PC-9 (cell line): ENCODE results near the gene SCRN2. TPM values are rescaled to one million over a fixed set of nuclear protein-coding genes. Genes with fewer than 3 reads are reported as not detected.

ENCODE experiments used
- BruUV-seq: library from RNA; stranded (reverse); fragments of 400-500 nt; replicated peaks from 2 replicates; lab custom pipeline; 2021; lab: Mats Ljungman, UMichigan
- CTCF ChIA-PET: fragments of 300-600 bp; sonication (Branson Sonifier 250); formaldehyde crosslinking; loops from one replicate; lab custom pipeline; 2022; ENCODE audit warnings: antibody characterized with exemption; lab: Charles Lee
- POLR2A ChIA-PET: fragments of 300-600 bp; sonication (Branson Sonifier 250); formaldehyde crosslinking; loops from one replicate; lab custom pipeline; 2022; ENCODE audit warnings: antibody characterized with exemption; ENCODE audit not compliant: unreplicated experiment; lab: Charles Lee
- DNase-seq, 2 experiments: peaks; one replicate each; pipeline versions ENCODE4 v3.0.0 to v3.0.0-alpha.2; 2015 to 2022; ENCODE audit warnings: mixed read lengths in 1 of 2
- H2AFZ ChIP-seq: fragments of 200-600 bp; sonication (generic); 2 replicates; pipeline ENCODE4 v1.8.1; 2017; ENCODE audit warnings: antibody characterized with exemption
- H3F3A ChIP-seq: fragments of 200-600 bp; sonication (generic); 2 replicates; pipeline ENCODE4 v1.8.1; 2017; ENCODE audit warnings: antibody characterized with exemption, mild to moderate bottlenecking, low read depth; ENCODE audit not compliant: insufficient read depth
- H3K27ac ChIP-seq: fragments of 200-600 bp; sonication (generic); 2 replicates; pipeline ENCODE4 v1.6.1; 2016; ENCODE audit warnings: mixed run types
- H3K27me3 ChIP-seq: fragments of 200-600 bp; sonication (generic); 2 replicates; pipeline ENCODE4 v1.6.1; 2016; ENCODE audit warnings: low read depth, mixed run types; ENCODE audit not compliant: insufficient read depth
- H3K36me3 ChIP-seq: fragments of 200-600 bp; sonication (generic); 2 replicates; pipeline ENCODE4 v1.6.1; 2016; ENCODE audit warnings: low read depth, mixed run types
- H3K4me1 ChIP-seq: fragments of 200-600 bp; sonication (generic); replicated peaks from 2 replicates; pipeline ENCODE4 v1.6.1; 2016; ENCODE audit warnings: mixed run types; ENCODE audit not compliant: insufficient read depth
- H3K4me2 ChIP-seq: fragments of 200-600 bp; sonication (generic); 2 replicates; pipeline ENCODE4 v1.6.1; 2017; ENCODE audit warnings: mixed run types
- H3K4me3 ChIP-seq: fragments of 200-600 bp; sonication (generic); 2 replicates; pipeline ENCODE4 v1.6.1; 2016; ENCODE audit warnings: mixed run types
- H3K79me2 ChIP-seq: fragments of 200-600 bp; sonication (generic); 2 replicates; pipeline ENCODE4 v1.6.1; 2017; ENCODE audit warnings: low read depth, mixed run types
- H3K9me2 ChIP-seq: fragments of 200-600 bp; sonication (generic); 2 replicates; pipeline ENCODE4 v1.8.1; 2017; ENCODE audit warnings: mild to moderate bottlenecking; ENCODE audit not compliant: insufficient read depth
- H3K9me3 ChIP-seq: fragments of 200-600 bp; sonication (generic); 2 replicates; pipeline ENCODE4 v1.8.1; 2016; ENCODE audit warnings: low read depth; ENCODE audit not compliant: insufficient read depth
- H4K20me1 ChIP-seq: fragments of 200-600 bp; sonication (generic); 2 replicates; pipeline ENCODE4 v1.8.1; 2017; ENCODE audit not compliant: insufficient read depth
- CTCF ChIP-seq: fragments of 200-600 bp; sonication (generic); conservative IDR thresholded peaks from 2 replicates; pipeline ENCODE4 v1.6.1; 2017; ENCODE audit warnings: mixed run types, antibody characterized with exemption, mild to moderate bottlenecking, moderate library complexity
- EZH2 ChIP-seq: fragments of 200-600 bp; sonication (generic); IDR thresholded peaks from 2 replicates; pipeline ENCODE4 v1.8.0; 2017; ENCODE audit warnings: antibody characterized with exemption, low read depth
- intact Hi-C: fragments of 100-400 bp; cut with micrococcal nuclease; formaldehyde crosslinking; loops from one replicate; pipeline ENCODE4 v1.10.0; 2022; ENCODE audit not compliant: unreplicated experiment
- total RNA-seq: library from RNA; stranded (reverse); gene quantifications from 2 replicates; pipeline ENCODE4 v1.2.3, GENCODE V29; 2021

SCRN2 gene
- total RNA-seq, 1 experiment from 2014 or later = 31.7 TPM

DNA sequence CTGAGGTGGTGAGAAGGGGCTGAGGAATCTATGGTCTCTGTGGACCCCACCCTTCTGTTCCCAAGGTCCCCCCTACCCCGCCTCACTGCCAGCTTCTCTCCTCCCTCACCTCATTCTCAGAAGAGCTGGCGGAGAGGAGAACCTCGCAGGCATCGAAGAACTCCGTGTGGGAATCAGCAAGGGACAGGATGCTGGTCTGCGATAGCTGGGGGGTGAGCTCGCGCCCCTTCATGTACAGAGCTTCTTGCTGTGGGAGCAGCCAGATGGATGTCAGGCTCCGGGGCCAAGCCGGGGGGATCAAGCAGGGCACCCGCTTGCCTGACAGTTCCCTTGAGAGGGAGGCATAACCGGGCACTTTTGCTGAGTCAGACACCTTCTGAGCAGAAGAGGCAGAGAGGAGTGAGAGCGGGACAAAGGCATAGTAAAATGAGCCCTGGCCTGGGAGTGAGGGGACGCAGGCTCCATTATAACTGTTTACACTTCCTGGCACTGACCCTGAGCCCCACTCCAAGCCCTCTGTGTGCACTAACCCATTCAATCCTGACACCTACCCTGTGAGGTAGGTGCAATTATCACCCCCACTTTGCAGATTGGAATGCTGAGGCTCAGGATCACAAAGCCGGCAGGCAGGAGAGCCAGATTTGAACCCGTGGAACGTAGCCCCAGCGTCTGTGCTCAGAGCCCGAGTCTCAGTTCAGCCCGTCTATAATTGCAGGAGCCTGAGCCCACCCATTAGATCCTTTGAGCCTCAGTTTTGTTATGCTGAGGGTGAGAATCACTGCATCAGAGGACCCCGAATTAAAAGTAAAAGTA lies 25.8 kb downstream of the SCRN2 start:
- intact Hi-C loops = no loop called here
- Histone ChIP-seq H2AFZ (no peak overlapping the region), H3K4me1 (peaks cover 34% of the 10 kb centered on the region), H3K79me2 (peaks cover 15% of the 10 kb centered on the region; the same call in 1 of the 2 replicates), H3K9me3 (no peaks in the 10 kb centered on the region), H3K4me2 (no peak overlapping the region), H3K36me3 (peaks cover 30% of the 10 kb centered on the region), H3F3A (peaks cover 22% of the 10 kb centered on the region), H3K27me3 (no peaks in the 10 kb centered on the region), H3K27ac (no peak overlapping the region), H4K20me1 (no peaks in the 10 kb centered on the region), H3K9me2 (no peaks in the 10 kb centered on the region), H3K4me3 (no peak overlapping the region)
- no TSS peak for BruUV-seq
- DNase-seq = no peak
- no peak for TF ChIP-seq EZH2
- no peak for TF ChIP-seq CTCF
- ChIA-PET POLR2A (no interaction called here), CTCF (no interaction called here)

- BruUV-seq = no TSS peak
- H2AFZ ChIP-seq = no peak overlapping the region
- ChIA-PET POLR2A (no interaction called here), CTCF (no interaction called here)
- no peak overlapping the region for H3K27ac ChIP-seq
- no peaks in the 10 kb centered on the region for H3K9me3 ChIP-seq
- DNase-seq = no peak
- H3K4me3 ChIP-seq = no peak overlapping the region
- H3K36me3 ChIP-seq = peaks cover 30% of the 10 kb centered on the region
- TF ChIP-seq CTCF (no peak), EZH2 (no peak)
- no peak overlapping the region for H3K4me2 ChIP-seq
- H3K79me2 ChIP-seq = peaks cover 4% of the 10 kb centered on the region; the same call in 1 of the 2 replicates
- no peaks in the 10 kb centered on the region for H3K9me2 ChIP-seq
- intact Hi-C loops = no loop called here
- peaks cover 38% of the 10 kb centered on the region for H3K4me1 ChIP-seq
- H3K27me3 ChIP-seq = no peaks in the 10 kb centered on the region
- H3F3A ChIP-seq = peaks cover 33% of the 10 kb centered on the region
- no peaks in the 10 kb centered on the region for H4K20me1 ChIP-seq
These were observed 27.5 kb downstream of the SCRN2 start for GRCh38 chr17:47813512-47814031.

GRCh38 chr17:47813077-47813476 lies 28.0 kb downstream of the SCRN2 start:
- Histone ChIP-seq H4K20me1 (no peaks in the 10 kb centered on the region), H3K9me3 (no peaks in the 10 kb centered on the region), H3K4me1 (peaks cover 40% of the 10 kb centered on the region), H3K36me3 (peaks cover 29% of the 10 kb centered on the region), H3F3A (peaks cover 35% of the 10 kb centered on the region), H2AFZ (no peak overlapping the region), H3K27ac (no peak overlapping the region), H3K4me2 (no peak overlapping the region), H3K79me2 (no peaks in the 10 kb centered on the region; the same call in 1 of the 2 replicates), H3K9me2 (no peaks in the 10 kb centered on the region), H3K4me3 (no peak overlapping the region), H3K27me3 (no peaks in the 10 kb centered on the region)
- TF ChIP-seq EZH2 = no peak
- no peak for TF ChIP-seq CTCF
- CTCF ChIA-PET = no interaction called here
- POLR2A ChIA-PET = no interaction called here
- intact Hi-C loops = no loop called here
- no peak for DNase-seq
- BruUV-seq = no TSS peak
